ENCODE results near the gene CFAP58.

The CFAP58 gene

DNA sequence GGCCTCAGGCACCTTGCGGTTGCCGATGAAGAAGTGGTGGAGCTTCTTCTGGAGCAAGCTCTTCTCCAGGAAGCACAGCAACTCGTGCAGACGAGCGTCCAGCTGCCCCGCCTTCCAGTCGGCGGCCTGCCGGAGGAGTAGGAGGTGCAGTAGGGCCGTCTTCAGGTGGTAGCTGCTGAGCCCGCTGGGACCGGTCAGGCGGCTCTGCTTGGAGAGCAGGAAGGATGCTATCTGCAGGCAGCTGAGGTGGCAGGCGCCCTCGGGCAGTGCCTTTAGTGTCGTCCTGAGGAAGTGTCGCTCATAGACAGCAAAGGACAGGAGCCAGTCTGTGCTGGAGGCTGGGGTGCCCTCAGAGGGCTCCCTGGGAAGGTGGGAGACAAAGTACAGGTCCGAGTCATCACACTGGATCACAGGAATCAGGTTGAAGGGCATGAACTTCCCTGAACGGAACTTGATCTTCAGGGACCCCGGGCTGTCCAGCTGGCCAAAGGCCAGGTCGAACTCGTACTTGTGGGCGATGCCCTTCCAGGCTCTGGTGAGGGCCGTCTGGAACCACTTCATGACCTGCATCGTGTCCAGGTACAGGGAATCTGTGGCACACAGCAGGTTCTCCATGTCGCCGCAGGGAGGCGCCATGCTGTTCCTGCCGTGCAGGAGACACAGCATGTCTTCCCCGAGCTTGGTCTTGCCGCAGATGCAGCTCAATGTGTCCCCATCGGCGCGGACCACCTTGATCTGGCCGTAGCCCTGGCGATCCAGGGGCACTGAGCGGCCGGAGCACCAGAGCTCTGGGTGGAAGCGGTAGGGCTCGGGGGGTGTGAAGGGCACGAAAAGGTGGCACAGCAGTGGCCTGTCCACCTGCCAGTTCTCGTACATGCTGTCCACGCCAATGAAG is 38.8 kb upstream of the CFAP58 start:
- TF ChIP-seq FOXP2 (optimal IDR thresholded peaks at IDR 0.05; ENCODE audit: borderline replicate concordance, extremely low read depth, extremely low read length, insufficient read depth) (no peak), SIN3A (IDR thresholded peaks at IDR 0.05; ENCODE audit: borderline replicate concordance, insufficient read depth, low read length) (no peak), TAF1 (IDR thresholded peaks at IDR 0.05; ENCODE audit: borderline replicate concordance, insufficient read depth, low read length) (no peak), POLR2AphosphoS5 (IDR thresholded peaks at IDR 0.05; ENCODE audit: low read depth, low read length) (no peak)
- TF ChIP-seq, protein P1, sequence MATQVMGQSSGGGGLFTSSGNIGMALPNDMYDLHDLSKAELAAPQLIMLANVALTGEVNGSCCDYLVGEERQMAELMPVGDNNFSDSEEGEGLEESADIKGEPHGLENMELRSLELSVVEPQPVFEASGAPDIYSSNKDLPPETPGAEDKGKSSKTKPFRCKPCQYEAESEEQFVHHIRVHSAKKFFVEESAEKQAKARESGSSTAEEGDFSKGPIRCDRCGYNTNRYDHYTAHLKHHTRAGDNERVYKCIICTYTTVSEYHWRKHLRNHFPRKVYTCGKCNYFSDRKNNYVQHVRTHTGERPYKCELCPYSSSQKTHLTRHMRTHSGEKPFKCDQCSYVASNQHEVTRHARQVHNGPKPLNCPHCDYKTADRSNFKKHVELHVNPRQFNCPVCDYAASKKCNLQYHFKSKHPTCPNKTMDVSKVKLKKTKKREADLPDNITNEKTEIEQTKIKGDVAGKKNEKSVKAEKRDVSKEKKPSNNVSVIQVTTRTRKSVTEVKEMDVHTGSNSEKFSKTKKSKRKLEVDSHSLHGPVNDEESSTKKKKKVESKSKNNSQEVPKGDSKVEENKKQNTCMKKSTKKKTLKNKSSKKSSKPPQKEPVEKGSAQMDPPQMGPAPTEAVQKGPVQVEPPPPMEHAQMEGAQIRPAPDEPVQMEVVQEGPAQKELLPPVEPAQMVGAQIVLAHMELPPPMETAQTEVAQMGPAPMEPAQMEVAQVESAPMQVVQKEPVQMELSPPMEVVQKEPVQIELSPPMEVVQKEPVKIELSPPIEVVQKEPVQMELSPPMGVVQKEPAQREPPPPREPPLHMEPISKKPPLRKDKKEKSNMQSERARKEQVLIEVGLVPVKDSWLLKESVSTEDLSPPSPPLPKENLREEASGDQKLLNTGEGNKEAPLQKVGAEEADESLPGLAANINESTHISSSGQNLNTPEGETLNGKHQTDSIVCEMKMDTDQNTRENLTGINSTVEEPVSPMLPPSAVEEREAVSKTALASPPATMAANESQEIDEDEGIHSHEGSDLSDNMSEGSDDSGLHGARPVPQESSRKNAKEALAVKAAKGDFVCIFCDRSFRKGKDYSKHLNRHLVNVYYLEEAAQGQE (IDR thresholded peaks at IDR 0.05; ENCODE audit: insufficient read depth in 1 of 2, low read depth in 2 of 2, low read length in 2 of 2) = no peak

- TF ChIP-seq TAF1 (IDR thresholded peaks at IDR 0.05; ENCODE audit: borderline replicate concordance, insufficient read depth, low read length) = no peak
- no peak for TF ChIP-seq FOXP2 (optimal IDR thresholded peaks at IDR 0.05; ENCODE audit: borderline replicate concordance, extremely low read depth, extremely low read length, insufficient read depth)
- TF ChIP-seq, protein P1 (IDR thresholded peaks at IDR 0.05; ENCODE audit: insufficient read depth in 1 of 2, low read depth in 2 of 2, low read length in 2 of 2) = no peak
- no peak for TF ChIP-seq POLR2AphosphoS5 (IDR thresholded peaks at IDR 0.05; ENCODE audit: low read depth, low read length)
- no peak for TF ChIP-seq SIN3A (IDR thresholded peaks at IDR 0.05; ENCODE audit: borderline replicate concordance, insufficient read depth, low read length)
These were observed 38.1 kb upstream of the CFAP58 start for GRCh38 chr10:104315486-104315921.

GRCh38 chr10:104316321-104317099 is 37.1 kb upstream of the CFAP58 start:
- no peak for TF ChIP-seq SIN3A (IDR thresholded peaks at IDR 0.05; ENCODE audit: borderline replicate concordance, insufficient read depth, low read length)
- no peak for TF ChIP-seq TAF1 (IDR thresholded peaks at IDR 0.05; ENCODE audit: borderline replicate concordance, insufficient read depth, low read length)
- TF ChIP-seq, protein P1 (IDR thresholded peaks at IDR 0.05; ENCODE audit: insufficient read depth in 1 of 2, low read depth in 2 of 2, low read length in 2 of 2) = no peak
- TF ChIP-seq POLR2AphosphoS5 (IDR thresholded peaks at IDR 0.05; ENCODE audit: low read depth, low read length) = no peak
- TF ChIP-seq FOXP2 (optimal IDR thresholded peaks at IDR 0.05; ENCODE audit: borderline replicate concordance, extremely low read depth, extremely low read length, insufficient read depth) = no peak

GRCh38 chr10:104317269-104317710 is 36.3 kb upstream of the CFAP58 start:
- TF ChIP-seq, protein P1 (IDR thresholded peaks at IDR 0.05; ENCODE audit: insufficient read depth in 1 of 2, low read depth in 2 of 2, low read length in 2 of 2) = no peak
- TF ChIP-seq POLR2AphosphoS5 (IDR thresholded peaks at IDR 0.05; ENCODE audit: low read depth, low read length) (no peak), TAF1 (IDR thresholded peaks at IDR 0.05; ENCODE audit: borderline replicate concordance, insufficient read depth, low read length) (no peak), FOXP2 (optimal IDR thresholded peaks at IDR 0.05; ENCODE audit: borderline replicate concordance, extremely low read depth, extremely low read length, insufficient read depth) (no peak), SIN3A (IDR thresholded peaks at IDR 0.05; ENCODE audit: borderline replicate concordance, insufficient read depth, low read length) (no peak)
